ENCODE results near the gene KIF3B. TPM values are rescaled to one million over a fixed set of nuclear protein-coding genes. Genes with fewer than 3 reads are reported as not detected.
A peak's percentile ranks its signal among the peaks of the same experiment; 100 is the strongest.

Gene KIF3B
- total and polyA plus RNA-seq, 2 of the 13 experiments (the other 11 are each of a cell fraction or from before 2014, with no cell fraction given): 23.6 to 28.8 TPM

DNA sequence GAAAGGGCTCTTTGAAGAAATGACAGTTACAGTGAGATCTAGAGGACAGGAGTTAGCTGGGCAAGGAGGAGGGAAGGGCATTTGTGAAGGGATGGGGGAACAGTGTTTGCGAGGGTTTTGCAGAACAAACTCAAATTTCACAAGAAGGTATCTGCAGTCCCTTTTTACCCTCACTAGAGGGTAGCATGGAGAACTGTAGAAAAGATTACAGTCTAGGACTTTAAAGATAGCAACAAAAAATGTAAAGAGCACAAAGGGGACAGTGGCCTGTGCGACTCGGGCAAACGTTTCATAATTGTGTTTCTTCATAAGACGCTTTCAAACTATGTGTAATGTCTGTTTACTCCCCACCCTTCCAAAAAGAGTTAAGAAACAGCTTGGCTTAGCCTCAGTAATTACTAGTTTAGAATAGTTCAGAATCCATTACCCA is 59.5 kb downstream of the KIF3B start (continued):
- no peak for TF ChIP-seq NRL (CRISPR knock-in tag; IDR thresholded peaks at IDR 0.05; ENCODE audit: borderline replicate concordance)
- TF ChIP-seq ZNF563 (CRISPR knock-in tag; IDR thresholded peaks at IDR 0.05): no peak
- TF ChIP-seq CEBPB (IDR thresholded peaks at IDR 0.05; ENCODE audit: borderline replicate concordance, low read depth, low read length): peak; percentile 72
- 0 out of 2 replicates have a peak, but pooled peaks have one; percentile 57 for TF ChIP-seq ZSCAN9 (CRISPR knock-in tag; IDR thresholded peaks at IDR 0.05; ENCODE audit: borderline replicate concordance)
- TF ChIP-seq ZMYM2 (CRISPR knock-in tag; IDR thresholded peaks at IDR 0.05): peak; percentile 61; the same call in 1 of the 2 replicates
- no peak for TF ChIP-seq ZNF597 (CRISPR knock-in tag; IDR thresholded peaks at IDR 0.05)
- TF ChIP-seq CHD4 (IDR thresholded peaks at IDR 0.05; ENCODE audit: borderline replicate concordance, low read length): no peak
- TF ChIP-seq EZH2 (conservative IDR thresholded peaks at IDR 0.05; ENCODE audit: low read depth, low read length): no peak
- no peak for TF ChIP-seq ZUFSP (CRISPR knock-in tag; IDR thresholded peaks at IDR 0.05; ENCODE audit: borderline replicate concordance)
- peak; percentile 67; the same call in 1 of the 2 replicates for TF ChIP-seq SIX1 (CRISPR knock-in tag; IDR thresholded peaks at IDR 0.05; ENCODE audit: borderline replicate concordance)
- no peak for TF ChIP-seq PAWR (CRISPR knock-in tag; IDR thresholded peaks at IDR 0.05; ENCODE audit: borderline replicate concordance)
- no peak for TF ChIP-seq TRIM24 (CRISPR knock-in tag; IDR thresholded peaks at IDR 0.05)
- no peak for TF ChIP-seq TCF12 (IDR thresholded peaks at IDR 0.05)
- TF ChIP-seq TCF12 (CRISPR knock-in tag; IDR thresholded peaks at IDR 0.05): no peak
- peak; percentile 57; the same call in 1 of the 2 replicates for TF ChIP-seq THAP11 (CRISPR knock-in tag; IDR thresholded peaks at IDR 0.05)
- peak; percentile 34; the same call in 1 of the 2 replicates for TF ChIP-seq HOXA5 (CRISPR knock-in tag; IDR thresholded peaks at IDR 0.05)
- TF ChIP-seq TSC22D2 (CRISPR knock-in tag; IDR thresholded peaks at IDR 0.05; ENCODE audit: borderline replicate concordance): no peak
- TF ChIP-seq SOX5 (CRISPR knock-in tag; IDR thresholded peaks at IDR 0.05; ENCODE audit: borderline replicate concordance): peak; percentile 66
- peak; percentile 24; the same call in 1 of the 2 replicates for TF ChIP-seq ZMYM3 (CRISPR knock-in tag; IDR thresholded peaks at IDR 0.05)
- TF ChIP-seq, protein P1, sequence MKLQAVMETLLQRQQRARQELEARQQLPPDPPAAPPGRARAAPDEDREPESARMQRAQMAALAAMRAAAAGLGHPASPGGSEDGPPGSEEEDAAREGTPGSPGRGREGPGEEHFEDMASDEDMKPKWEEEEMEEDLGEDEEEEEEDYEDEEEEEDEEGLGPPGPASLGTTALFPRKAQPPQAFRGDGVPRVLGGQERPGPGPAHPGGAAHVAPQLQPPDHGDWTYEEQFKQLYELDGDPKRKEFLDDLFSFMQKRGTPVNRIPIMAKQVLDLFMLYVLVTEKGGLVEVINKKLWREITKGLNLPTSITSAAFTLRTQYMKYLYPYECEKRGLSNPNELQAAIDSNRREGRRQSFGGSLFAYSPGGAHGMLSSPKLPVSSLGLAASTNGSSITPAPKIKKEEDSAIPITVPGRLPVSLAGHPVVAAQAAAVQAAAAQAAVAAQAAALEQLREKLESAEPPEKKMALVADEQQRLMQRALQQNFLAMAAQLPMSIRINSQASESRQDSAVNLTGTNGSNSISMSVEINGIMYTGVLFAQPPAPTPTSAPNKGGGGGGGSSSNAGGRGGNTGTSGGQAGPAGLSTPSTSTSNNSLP (IDR thresholded peaks at IDR 0.05; ENCODE audit: low read depth, low read length): peak; percentile 47; the same call in 1 of the 2 replicates
- 0 out of 2 replicates have a peak, but pooled peaks have one; percentile 47 for TF ChIP-seq ZNF3 (CRISPR knock-in tag; IDR thresholded peaks at IDR 0.05)
- TF ChIP-seq ZNF34 (CRISPR knock-in tag; IDR thresholded peaks at IDR 0.05; ENCODE audit: borderline replicate concordance): no peak
- no peak for TF ChIP-seq IKZF5 (CRISPR knock-in tag; IDR thresholded peaks at IDR 0.05)
- TF ChIP-seq HMG20A (CRISPR knock-in tag; IDR thresholded peaks at IDR 0.05; ENCODE audit: borderline replicate concordance): no peak; the same call in 1 of the 2 replicates
- no peak for TF ChIP-seq ZNF605 (CRISPR knock-in tag; IDR thresholded peaks at IDR 0.05)
